ENCODE results near the gene PHACTR3.
"Not testable (repeated sequence)": the region's sequence is repeated elsewhere in the genome, so short reads cannot be mapped to it uniquely, and the experiment has no call there.

The PHACTR3 gene

DNA sequence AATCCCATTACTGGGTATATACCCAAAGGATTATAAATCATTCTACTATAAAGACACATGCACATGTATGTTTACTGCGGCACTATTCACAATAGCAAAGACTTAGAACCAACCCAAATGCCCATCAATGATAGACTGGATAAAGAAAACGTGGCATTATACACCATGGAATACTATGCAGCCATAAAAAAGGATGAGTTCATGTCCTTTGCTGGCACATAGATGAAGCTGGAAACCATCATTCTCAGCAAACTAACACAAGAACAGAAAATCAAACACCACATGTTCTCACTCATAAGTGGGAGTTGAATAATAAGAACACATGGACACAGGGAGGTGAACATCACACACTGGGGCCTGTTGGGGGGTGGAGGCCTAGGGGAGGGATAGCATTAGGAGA is 285.7 kb downstream of the PHACTR3 start:
- not testable (repeated sequence) for DNase-seq

DNA sequence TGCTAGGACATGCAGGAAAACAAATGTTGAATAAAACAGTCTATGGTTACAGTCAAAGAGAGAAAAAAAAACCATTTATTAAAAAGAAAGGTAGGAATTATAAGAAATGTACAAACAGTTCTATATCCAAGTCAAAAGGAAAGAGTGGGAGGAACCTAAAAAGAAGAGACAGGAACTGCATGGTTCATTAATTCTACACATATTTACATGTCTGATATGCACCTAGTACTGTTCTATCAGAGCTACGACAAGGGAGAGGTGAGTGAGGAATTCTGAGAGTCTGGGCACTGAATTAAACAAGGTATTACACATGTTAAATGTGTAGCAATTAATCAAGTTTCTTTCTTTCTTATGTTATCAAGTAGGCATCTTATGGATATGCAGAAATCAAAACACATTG is 287.2 kb downstream of the PHACTR3 start:
- DNase-seq = no peak

DNA sequence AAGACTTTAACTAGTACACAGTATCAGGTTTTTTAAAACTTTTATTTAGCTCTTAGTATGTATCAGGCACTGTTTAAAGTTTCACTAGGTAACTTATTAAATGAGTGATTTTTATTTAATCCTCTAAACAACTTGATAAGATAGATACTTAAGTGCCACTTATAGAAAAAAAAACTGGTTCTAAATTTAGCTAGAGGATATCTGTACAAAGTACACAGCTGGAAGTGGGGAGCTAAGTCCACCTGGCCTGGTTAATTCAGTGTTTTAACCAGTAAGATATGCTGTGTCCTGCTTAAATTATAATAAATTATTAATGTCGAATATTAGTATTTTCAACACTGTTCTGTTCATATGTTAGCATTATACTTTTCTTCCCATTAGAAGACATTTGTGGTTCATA is 291.6 kb downstream of the PHACTR3 start:
- no peak for DNase-seq

All from NCI-H187 (cell line).